Activated naive CD8-positive, alpha-beta T cell treated with anti-CD3 and anti-CD28 coated beads, Interleukin-2, amount 10 ng/mL, durations not matched to agents 7 days and 5 days (primary cell): Measurements from ENCODE around the gene ZNF140. TPM values are rescaled to one million over a fixed set of nuclear protein-coding genes. Genes with fewer than 3 reads are reported as not detected.

Experiments used
- ATAC-seq: fragments of 150-1000 bp; cut with Tn5 transposase; one replicate; pipeline ENCODE4 v1.10.0; 2021; ENCODE audit warnings: low read depth, moderate library complexity
- POLR2A ChIA-PET: fragments of 350-600 bp; sonication (Branson Sonifier 250); formaldehyde crosslinking; loops from one replicate; lab custom pipeline; 2021; ENCODE audit warnings: antibody characterized with exemption; lab: Charles Lee
- DNase-seq: peaks from one replicate; pipeline ENCODE4 v3.0.0; 2021
- H3K27ac Mint-ChIP-seq: one replicate; pipeline ENCODE4 v1.8.0; 2022; ENCODE audit warnings: mild to moderate bottlenecking, mixed read lengths
- H3K27me3 Mint-ChIP-seq: one replicate; pipeline ENCODE4 v1.8.0; 2022; ENCODE audit warnings: mild to moderate bottlenecking, moderate library complexity, mixed read lengths
- H3K36me3 Mint-ChIP-seq: one replicate; pipeline ENCODE4 v1.8.0; 2021; ENCODE audit warnings: mild to moderate bottlenecking, mixed read lengths
- H3K4me1 Mint-ChIP-seq: one replicate; pipeline ENCODE4 v1.8.0; 2021; ENCODE audit warnings: mixed read lengths
- H3K4me3 Mint-ChIP-seq: one replicate; pipeline ENCODE4 v1.8.0; 2022; ENCODE audit warnings: mild to moderate bottlenecking, moderate library complexity, mixed read lengths
- H3K9me3 Mint-ChIP-seq: one replicate; pipeline ENCODE4 v1.8.0; 2021; ENCODE audit warnings: mixed read lengths
- total RNA-seq, 2 experiments: library from RNA; stranded (reverse); gene quantifications; one replicate each; pipeline ENCODE4 v1.2.3, GENCODE V29; 2021

ZNF140 gene
- 10 to 100 TPM; 18.2 to 19.8 TPM for total RNA-seq

GRCh38 chr12:133080368-133081158 is at the start of gene ZNF140:
Gene ZNF140, plus strand, starts transcription at chr12:133080923. Its CDS starts 398 bp downstream, at chr12:133081321.
- peaks cover 30% of the 10 kb centered on the region for H3K9me3 Mint-ChIP-seq
- H3K4me1 Mint-ChIP-seq: peaks cover 4% of the 10 kb centered on the region
- no peak within 1 kb of the TSS for H3K4me3 Mint-ChIP-seq
- H3K27ac Mint-ChIP-seq: no peak within 1 kb of the TSS
- peaks cover 42% of the 10 kb centered on the region for H3K36me3 Mint-ChIP-seq
- POLR2A ChIA-PET: interaction anchor here (0.6 to 2.6 kb wide), 6 partner anchors 22 to 251 kb away, joined by 3 to 29 read pairs (median 6); partner anchors contain the start of genes ZNF10, ZNF26, ZNF268 and ZNF891
- peak; percentile 67 for ATAC-seq
- H3K27me3 Mint-ChIP-seq: no peaks in the 10 kb centered on the region
- DNase-seq: peak; percentile 96

DNA sequence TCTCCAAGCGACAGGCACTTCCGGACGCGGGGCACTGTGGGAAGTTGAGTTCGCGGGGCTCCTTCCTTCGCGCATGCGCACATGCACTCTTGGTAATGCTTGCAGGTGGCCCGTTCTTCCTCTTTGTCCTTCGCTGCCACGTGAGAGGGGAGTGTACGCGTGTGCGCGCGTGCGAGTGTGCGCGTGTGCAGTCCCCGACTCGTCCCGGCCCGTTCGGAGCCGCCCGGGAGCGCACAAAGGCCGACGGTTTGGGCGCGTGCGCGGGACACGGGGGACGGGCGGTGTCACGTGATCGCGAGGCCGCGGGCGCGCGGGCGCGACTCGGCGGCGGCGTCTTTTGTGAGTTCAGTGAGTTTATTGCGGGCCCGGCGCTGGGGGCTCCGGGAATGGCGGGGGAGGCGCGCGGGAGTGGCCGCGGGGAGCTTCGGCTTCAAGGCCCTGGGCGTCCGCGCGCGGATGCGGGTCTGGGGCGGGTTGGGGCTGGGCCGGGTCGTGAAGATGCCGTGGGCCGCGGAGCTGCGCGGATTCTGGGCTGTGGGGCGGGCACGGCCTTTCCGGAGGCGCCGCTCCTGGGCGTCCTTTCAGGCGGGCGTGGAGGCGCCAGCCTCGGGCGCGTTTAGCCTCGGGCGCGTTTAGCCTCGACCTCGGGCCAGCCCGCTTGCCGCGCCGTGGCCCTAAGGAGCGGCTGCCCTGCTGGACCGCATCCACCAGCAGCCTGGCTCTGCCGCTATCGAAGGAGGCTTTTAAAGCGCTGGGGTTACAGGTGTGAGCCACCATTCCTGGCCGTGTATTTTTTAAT is 43.3 kb upstream of the ZNF140 start, which contains the start of gene ZNF84:
TSS of gene ZNF84 (plus strand) at position 303 of the 799 bp plus-strand sequence. CDS start 3,959 bp downstream, outside the sequence.
- POLR2A ChIA-PET: interaction anchor here (0.7 to 3.8 kb wide), 10 partner anchors 9 to 150 kb away, joined by 3 to 20 read pairs (median 3); partner anchors contain the start of genes CHFR, ZNF10, ZNF26 and ZNF891
- Mint-ChIP-seq H3K4me3 (peak within 1 kb of the TSS; percentile 86), H3K9me3 (peaks cover 38% of the 10 kb centered on the region), H3K27ac (peak within 1 kb of the TSS; percentile 97), H3K27me3 (no peaks in the 10 kb centered on the region), H3K4me1 (peaks cover 13% of the 10 kb centered on the region), H3K36me3 (peaks cover 45% of the 10 kb centered on the region)
- ATAC-seq: peak; percentile 95
- peak; percentile 95 for DNase-seq

GRCh38 chr12:133038118-133038709 is 42.5 kb upstream of the ZNF140 start:
- POLR2A ChIA-PET: interaction anchor here (0.7 to 3.8 kb wide), 8 partner anchors 10 to 151 kb away, joined by 3 to 20 read pairs (median 3); partner anchors contain the start of genes CHFR, ZNF10, ZNF26 and ZNF891
- peak overlapping the region; percentile 97 for H3K27ac Mint-ChIP-seq
- peaks cover 13% of the 10 kb centered on the region for H3K4me1 Mint-ChIP-seq
- H3K36me3 Mint-ChIP-seq: peaks cover 53% of the 10 kb centered on the region
- H3K9me3 Mint-ChIP-seq: peaks cover 41% of the 10 kb centered on the region
- H3K27me3 Mint-ChIP-seq: no peaks in the 10 kb centered on the region
- DNase-seq: no peak
- ATAC-seq: no peak
- H3K4me3 Mint-ChIP-seq: peak overlapping the region; percentile 86

- H3K4me1 Mint-ChIP-seq: no peaks in the 10 kb centered on the region
- no peaks in the 10 kb centered on the region for H3K27me3 Mint-ChIP-seq
- H3K9me3 Mint-ChIP-seq: peaks cover 49% of the 10 kb centered on the region
- DNase-seq (no peak), ATAC-seq (no peak)
- no peak overlapping the region for H3K27ac Mint-ChIP-seq
- no peak overlapping the region for H3K4me3 Mint-ChIP-seq
- POLR2A ChIA-PET: interaction anchor here (0.6 kb wide), 1 partner anchor 101 kb away, joined by 3 read pairs; no protein-coding TSS in a partner anchor
- peaks cover 96% of the 10 kb centered on the region for H3K36me3 Mint-ChIP-seq
These were observed 34.0 kb upstream of the ZNF140 start for GRCh38 chr12:133046698-133047097.

GRCh38 chr12:133057446-133057845 is 23.3 kb upstream of the ZNF140 start:
- POLR2A ChIA-PET: no interaction called here
- H3K9me3 Mint-ChIP-seq: peaks cover 34% of the 10 kb centered on the region

GRCh38 chr12:133058203-133059113 is 22.3 kb upstream of the ZNF140 start:
- DNase-seq: no peak
- H3K27ac Mint-ChIP-seq: no peak overlapping the region
- peaks cover 50% of the 10 kb centered on the region for H3K36me3 Mint-ChIP-seq
- H3K9me3 Mint-ChIP-seq: peaks cover 36% of the 10 kb centered on the region
- POLR2A ChIA-PET: interaction anchor here (0.6 kb wide), 1 partner anchor 22 kb away, joined by 3 read pairs; no protein-coding TSS in a partner anchor
- no peak for ATAC-seq
- no peaks in the 10 kb centered on the region for H3K27me3 Mint-ChIP-seq
- H3K4me1 Mint-ChIP-seq: no peaks in the 10 kb centered on the region
- H3K4me3 Mint-ChIP-seq: no peak overlapping the region

More at GRCh38 chr12:133057446-133057845, 23.3 kb upstream of the ZNF140 start:
- DNase-seq: no peak
- H3K27me3 Mint-ChIP-seq: no peaks in the 10 kb centered on the region
- no peak overlapping the region for H3K4me3 Mint-ChIP-seq
- peaks cover 53% of the 10 kb centered on the region for H3K36me3 Mint-ChIP-seq
- no peaks in the 10 kb centered on the region for H3K4me1 Mint-ChIP-seq
- no peak for ATAC-seq
- no peak overlapping the region for H3K27ac Mint-ChIP-seq

- H3K27ac Mint-ChIP-seq: no peak overlapping the region
- no peaks in the 10 kb centered on the region for H3K4me1 Mint-ChIP-seq
- DNase-seq (no peak), ATAC-seq (no peak)
- peaks cover 53% of the 10 kb centered on the region for H3K9me3 Mint-ChIP-seq
- POLR2A ChIA-PET: no interaction called here
- peaks cover 28% of the 10 kb centered on the region for H3K36me3 Mint-ChIP-seq
- H3K27me3 Mint-ChIP-seq: no peaks in the 10 kb centered on the region
- H3K4me3 Mint-ChIP-seq: no peak overlapping the region
These were observed 18.8 kb upstream of the ZNF140 start for GRCh38 chr12:133061954-133062353.

- ATAC-seq (no peak), DNase-seq (no peak)
- peaks cover 47% of the 10 kb centered on the region for H3K9me3 Mint-ChIP-seq
- peaks cover 13% of the 10 kb centered on the region for H3K36me3 Mint-ChIP-seq
- no peak overlapping the region for H3K4me3 Mint-ChIP-seq
- no peaks in the 10 kb centered on the region for H3K27me3 Mint-ChIP-seq
- no peaks in the 10 kb centered on the region for H3K4me1 Mint-ChIP-seq
- H3K27ac Mint-ChIP-seq: no peak overlapping the region
- POLR2A ChIA-PET: no interaction called here
These were observed 17.2 kb upstream of the ZNF140 start for GRCh38 chr12:133063556-133063955.

DNA sequence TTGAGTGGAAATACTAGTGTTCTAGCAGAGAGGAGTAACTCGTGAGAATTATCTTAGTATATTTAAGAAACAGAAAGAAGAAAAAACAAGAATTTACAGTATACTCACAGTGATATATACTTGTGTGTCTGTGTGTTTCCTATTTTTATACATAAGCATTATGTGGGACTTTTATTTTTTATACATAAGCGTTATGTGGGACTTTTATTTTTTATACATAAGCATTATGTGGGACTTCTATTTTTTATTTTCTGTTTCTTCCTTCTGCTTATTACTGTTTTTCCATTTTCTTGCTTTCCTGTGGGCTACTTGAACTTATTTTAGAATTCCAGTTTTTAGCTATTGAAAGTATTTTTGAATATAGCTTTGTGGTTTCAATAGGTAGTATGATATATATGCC is 6.9 kb upstream of the ZNF140 start:
- H3K4me3 Mint-ChIP-seq: no peak overlapping the region
- H3K36me3 Mint-ChIP-seq: no peaks in the 10 kb centered on the region
- peaks cover 34% of the 10 kb centered on the region for H3K9me3 Mint-ChIP-seq
- POLR2A ChIA-PET: no interaction called here
- no peak for DNase-seq
- H3K27me3 Mint-ChIP-seq: no peaks in the 10 kb centered on the region
- ATAC-seq: no peak
- H3K27ac Mint-ChIP-seq: no peak overlapping the region
- no peaks in the 10 kb centered on the region for H3K4me1 Mint-ChIP-seq

- H3K27ac Mint-ChIP-seq: no peak overlapping the region
- ATAC-seq: peak; percentile 81
- POLR2A ChIA-PET: interaction anchor here (0.6 to 2.6 kb wide), 6 partner anchors 22 to 251 kb away, joined by 3 to 29 read pairs (median 6); partner anchors contain the start of genes ZNF10, ZNF26, ZNF268 and ZNF891
- H3K9me3 Mint-ChIP-seq: peaks cover 30% of the 10 kb centered on the region
- H3K4me3 Mint-ChIP-seq: no peak overlapping the region
- peaks cover 36% of the 10 kb centered on the region for H3K36me3 Mint-ChIP-seq
- no peaks in the 10 kb centered on the region for H3K27me3 Mint-ChIP-seq
- H3K4me1 Mint-ChIP-seq: peaks cover 4% of the 10 kb centered on the region
- peak; percentile 89 for DNase-seq
These were observed 726 bp upstream of the ZNF140 start for GRCh38 chr12:133080026-133080367.

GRCh38 chr12:133081159-133081780 is 547 bp downstream of the ZNF140 start:
- no peak for ATAC-seq
- H3K36me3 Mint-ChIP-seq: peaks cover 47% of the 10 kb centered on the region
- peaks cover 4% of the 10 kb centered on the region for H3K4me1 Mint-ChIP-seq
- no peak for DNase-seq
- no peak overlapping the region for H3K4me3 Mint-ChIP-seq
- POLR2A ChIA-PET: interaction anchor here (1.0 to 2.6 kb wide), 5 partner anchors 44 to 100 kb away, joined by 3 to 29 read pairs (median 7); partner anchors contain the start of genes ZNF10, ZNF26, ZNF268 and ZNF84
- H3K9me3 Mint-ChIP-seq: peaks cover 28% of the 10 kb centered on the region
- no peaks in the 10 kb centered on the region for H3K27me3 Mint-ChIP-seq
- H3K27ac Mint-ChIP-seq: no peak overlapping the region
